Measurements from ENCODE around the gene WASF2. TPM values are rescaled to one million over a fixed set of nuclear protein-coding genes. Genes with fewer than 3 reads are reported as not detected.

WASF2 gene
- total RNA-seq, 1 donor from 2014 or later, result 113 TPM

GRCh38 chr1:27430903-27431600 is 58.9 kb downstream of the WASF2 start:
- no peak overlapping the region for H3K4me3 Mint-ChIP-seq

GRCh38 chr1:27429029-27429425 is 60.9 kb downstream of the WASF2 start:
- TF ChIP-seq CTCF (conservative IDR thresholded peaks at IDR 0.05), result no peak
- H3K9me3 Mint-ChIP-seq, result no peaks in the 10 kb centered on the region
- H3K27me3 Mint-ChIP-seq, result no peaks in the 10 kb centered on the region
- H3K4me3 Mint-ChIP-seq, result peak overlapping the region; percentile 8
- DNase-seq (ENCODE audit: extremely low spot score, unreplicated experiment), result no peak
- peak overlapping the region; percentile 78 for H3K27ac Mint-ChIP-seq
- peaks cover 21% of the 10 kb centered on the region for H3K36me3 Mint-ChIP-seq
- H3K4me1 Mint-ChIP-seq (ENCODE audit: unreplicated experiment), result peaks cover 40% of the 10 kb centered on the region

More at GRCh38 chr1:27430903-27431600, 58.9 kb downstream of the WASF2 start:
- no peak for TF ChIP-seq CTCF (conservative IDR thresholded peaks at IDR 0.05)
- no peak for DNase-seq (ENCODE audit: extremely low spot score, unreplicated experiment)
- Mint-ChIP-seq H3K4me1 (ENCODE audit: unreplicated experiment) (peaks cover 47% of the 10 kb centered on the region), H3K27me3 (no peaks in the 10 kb centered on the region), H3K27ac (no peak overlapping the region), H3K9me3 (no peaks in the 10 kb centered on the region), H3K36me3 (peaks cover 16% of the 10 kb centered on the region)

GRCh38 chr1:27428316-27429028 is 61.5 kb downstream of the WASF2 start:
- peaks cover 45% of the 10 kb centered on the region for H3K4me1 Mint-ChIP-seq (ENCODE audit: unreplicated experiment)

GRCh38 chr1:27427816-27428315 is 62.1 kb downstream of the WASF2 start:
- H3K27me3 Mint-ChIP-seq, result no peaks in the 10 kb centered on the region
- DNase-seq (ENCODE audit: extremely low spot score, unreplicated experiment), result no peak
- peak overlapping the region; percentile 78 for H3K27ac Mint-ChIP-seq
- peak overlapping the region; percentile 73 for H3K4me3 Mint-ChIP-seq
- H3K9me3 Mint-ChIP-seq, result no peaks in the 10 kb centered on the region
- H3K4me1 Mint-ChIP-seq (ENCODE audit: unreplicated experiment), result peaks cover 46% of the 10 kb centered on the region
- TF ChIP-seq CTCF (conservative IDR thresholded peaks at IDR 0.05), result no peak
- H3K36me3 Mint-ChIP-seq, result peaks cover 23% of the 10 kb centered on the region

More at GRCh38 chr1:27428316-27429028, 61.5 kb downstream of the WASF2 start:
- Mint-ChIP-seq H3K27me3 (no peaks in the 10 kb centered on the region), H3K4me3 (peak overlapping the region; percentile 73), H3K36me3 (peaks cover 23% of the 10 kb centered on the region), H3K27ac (peak overlapping the region; percentile 78), H3K9me3 (no peaks in the 10 kb centered on the region)
- no peak for TF ChIP-seq CTCF (conservative IDR thresholded peaks at IDR 0.05)
- DNase-seq (ENCODE audit: extremely low spot score, unreplicated experiment), result no peak

- no peak for TF ChIP-seq CTCF (conservative IDR thresholded peaks at IDR 0.05)
- Mint-ChIP-seq H3K36me3 (peaks cover 23% of the 10 kb centered on the region), H3K9me3 (no peaks in the 10 kb centered on the region), H3K4me3 (peak overlapping the region; percentile 73), H3K27ac (peak overlapping the region; percentile 78), H3K4me1 (ENCODE audit: unreplicated experiment) (peaks cover 46% of the 10 kb centered on the region), H3K27me3 (no peaks in the 10 kb centered on the region)
- no peak for DNase-seq (ENCODE audit: extremely low spot score, unreplicated experiment)
Observed at GRCh38 chr1:27427329-27427728, 62.6 kb downstream of the WASF2 start.

Data from type B pancreatic cell (in vitro differentiated cells).